GM23338 (cell line): ENCODE results near the gene VGLL4.

Source experiments
- CREB1 ChIP-seq: fragments of 250-450 bp; sonication (Bioruptor Pico); IDR thresholded peaks from 2 replicates; pipeline ENCODE4 v1.5.0; 2020; ENCODE audit warnings: low read depth, mild to moderate bottlenecking, moderate library complexity
- CTCF ChIP-seq, 2 experiments: fragments of 200-600 bp in 1 of 2; sonication (generic) in 1 of 2; conservative IDR thresholded peaks; 2 replicates each; pipeline versions ENCODE4 v1.5.1 to v1.6.1; 2016 to 2017; ENCODE audit warnings: antibody characterized with exemption in 2 of 2, low read depth in 2 of 2, mild to moderate bottlenecking in 2 of 2, moderate library complexity in 1 of 2
- EZH2 ChIP-seq: fragments of 200-600 bp; sonication (generic); IDR thresholded peaks from one replicate; pipeline ENCODE4 v1.8.0; 2017; ENCODE audit warnings: antibody characterized with exemption, mild to moderate bottlenecking, low read depth; ENCODE audit not compliant: unreplicated experiment
- EZH2phosphoT487 ChIP-seq: fragments of 200-600 bp; sonication (generic); IDR thresholded peaks from one replicate; pipeline ENCODE4 v1.8.1; 2018; ENCODE audit warnings: antibody characterized with exemption; ENCODE audit not compliant: unreplicated experiment
- JUNB ChIP-seq: IDR thresholded peaks from one replicate; pipeline ENCODE4 v1.6.1; 2016; ENCODE audit warnings: antibody characterized with exemption; ENCODE audit not compliant: unreplicated experiment
- NANOG ChIP-seq: IDR thresholded peaks from 2 replicates; pipeline ENCODE4 v1.6.1; 2016; ENCODE audit warnings: antibody characterized with exemption, borderline replicate concordance
- POLR2AphosphoS5 ChIP-seq: IDR thresholded peaks from 2 replicates; pipeline ENCODE4 v1.6.1; 2016; ENCODE audit warnings: antibody characterized with exemption, low read depth
- REST ChIP-seq: IDR thresholded peaks from one replicate; pipeline ENCODE4 v1.6.1; 2018; ENCODE audit warnings: antibody characterized with exemption; ENCODE audit not compliant: unreplicated experiment
- ZNF331 ChIP-seq: fragments of 250-450 bp; sonication (Bioruptor Pico); IDR thresholded peaks from 2 replicates; pipeline ENCODE4 v1.5.0; 2020; ENCODE audit warnings: low read depth, mild to moderate bottlenecking, moderate library complexity

- TF ChIP-seq REST (no peak), CTCF (conservative IDR thresholded peaks at IDR 0.05; ENCODE audit: low read depth in 2 of 2) (no peak), EZH2phosphoT487 (no peak), POLR2AphosphoS5 (no peak), CREB1 (CRISPR knock-in tag) (no peak), EZH2 (no peak), JUNB (no peak), NANOG (no peak), ZNF331 (CRISPR knock-in tag) (no peak)
Observed at GRCh38 chr3:11570251-11570650, 73.5 kb downstream of the VGLL4 start.
